Smooth muscle cell (in vitro differentiated cells): Measurements from ENCODE around the gene ATF7IP2. TPM values are rescaled to one million over a fixed set of nuclear protein-coding genes. Genes with fewer than 3 reads are reported as not detected.
A peak's percentile ranks its signal among the peaks of the same experiment; 100 is the strongest.

Experiments
- DNase-seq: peaks from one replicate; lab custom pipeline; 2025; ENCODE audit not compliant: unreplicated experiment; lab: John Stamatoyannopoulos, UW
- H2AFZ ChIP-seq: fragments of 200-600 bp; sonication (generic); 2 replicates; pipeline ENCODE4 v1.6.0; 2016; ENCODE audit warnings: antibody characterized with exemption, low read depth, mild to moderate bottlenecking
- H3F3A ChIP-seq: fragments of 200-600 bp; sonication (generic); 2 replicates; pipeline ENCODE4 v1.6.0; 2017; ENCODE audit warnings: antibody characterized with exemption, low read depth
- H3K27ac ChIP-seq: fragments of 200-600 bp; sonication (generic); 2 replicates; pipeline ENCODE4 v1.5.1; 2016; ENCODE audit warnings: low read depth, mild to moderate bottlenecking
- H3K27me3 ChIP-seq: fragments of 200-600 bp; sonication (generic); 2 replicates; pipeline ENCODE4 v1.6.1; 2016; ENCODE audit warnings: low read depth, mild to moderate bottlenecking
- H3K36me3 ChIP-seq: fragments of 200-600 bp; sonication (generic); 2 replicates; pipeline ENCODE4 v1.5.1; 2016; ENCODE audit warnings: low read depth
- H3K4me1 ChIP-seq: fragments of 200-600 bp; sonication (generic); 2 replicates; pipeline ENCODE4 v1.5.1; 2016; ENCODE audit warnings: low read depth
- H3K4me2 ChIP-seq: fragments of 200-600 bp; sonication (generic); 2 replicates; pipeline ENCODE4 v1.6.0; 2016; ENCODE audit warnings: mild to moderate bottlenecking
- H3K4me3 ChIP-seq: fragments of 200-600 bp; sonication (generic); 2 replicates; pipeline ENCODE4 v1.5.1; 2016; ENCODE audit warnings: mild to moderate bottlenecking
- H3K79me2 ChIP-seq: fragments of 200-600 bp; sonication (generic); 2 replicates; pipeline ENCODE4 v1.6.0; 2016; ENCODE audit warnings: low read depth, mild to moderate bottlenecking
- H3K9ac ChIP-seq: fragments of 200-600 bp; sonication (generic); 2 replicates; pipeline ENCODE4 v1.6.0; 2016; ENCODE audit warnings: low read depth
- H3K9me3 ChIP-seq: fragments of 200-600 bp; sonication (generic); replicated peaks from 2 replicates; pipeline ENCODE4 v1.5.1; 2016; ENCODE audit warnings: low read depth
- H4K20me1 ChIP-seq: fragments of 200-600 bp; sonication (generic); 2 replicates; pipeline ENCODE4 v1.6.0; 2016; ENCODE audit warnings: low read depth
- CTCF ChIP-seq: fragments of 200-600 bp; sonication (generic); IDR thresholded peaks from 2 replicates; pipeline ENCODE4 v1.5.1; 2017; ENCODE audit warnings: borderline replicate concordance, mild to moderate bottlenecking, antibody characterized with exemption; ENCODE audit not compliant: insufficient read depth, poor library complexity, severe bottlenecking
- WGBS: methylation state at CpG from one replicate; pipeline ENCODE4 v1.1.7; 2016; ENCODE audit warnings: low lambda C conversion rate; 5-methylcytosine and 5-hydroxymethylcytosine counted together
- polyA plus RNA-seq: library from polyadenylated mRNA; unstranded; fragments of >200 nt; fragmentation: Nextera tagmentation; extraction: Ambion mirVana; gene quantifications from 2 replicates; pipeline ENCODE4 v1.2.1, GENCODE V29; 2016
- total RNA-seq: library from RNA; depleted of rRNA; stranded (reverse); fragments of >200 nt; gene quantifications from 2 replicates; pipeline ENCODE4 v1.2.3, GENCODE V29; 2014

Gene ATF7IP2
- total and polyA plus RNA-seq, 2 experiments from 2014 or later = 4.3 to 4.7 TPM

DNA sequence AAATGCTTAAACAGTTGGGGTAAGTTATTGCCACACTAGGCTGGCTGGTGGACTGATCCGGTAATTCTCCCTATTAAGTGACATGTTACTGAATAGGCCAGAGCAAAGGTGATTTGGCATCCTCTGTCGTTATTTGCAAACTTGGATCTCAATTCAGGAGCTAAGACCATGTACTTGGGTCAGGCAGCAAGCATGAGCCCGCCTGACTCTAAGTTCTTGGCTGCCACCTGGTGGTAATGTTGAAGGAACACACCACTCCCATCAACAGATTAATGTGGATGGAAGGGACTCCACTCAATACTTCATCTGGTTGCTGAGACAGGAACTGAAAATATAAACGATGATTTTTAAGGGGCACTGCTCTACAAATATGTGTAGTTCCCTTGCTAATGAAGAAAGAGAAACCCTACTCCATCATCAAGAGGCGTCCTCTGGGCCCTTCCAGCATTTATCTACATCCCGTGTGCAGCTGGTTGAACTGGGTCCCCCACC, 123.7 kb downstream of the ATF7IP2 start:
- H3K9me3 ChIP-seq = no peaks in the 10 kb centered on the region
- H4K20me1 ChIP-seq = no peaks in the 10 kb centered on the region
- peak; percentile 82 for TF ChIP-seq CTCF
- no peak overlapping the region for H3K4me2 ChIP-seq
- no peak overlapping the region for H3K9ac ChIP-seq
- no peak overlapping the region for H3K4me3 ChIP-seq
- no peak overlapping the region for H2AFZ ChIP-seq
- no peak for DNase-seq
- no peaks in the 10 kb centered on the region for H3K27me3 ChIP-seq
- H3K79me2 ChIP-seq = no peaks in the 10 kb centered on the region
- no peaks in the 10 kb centered on the region for H3F3A ChIP-seq
- no peak overlapping the region for H3K27ac ChIP-seq
- WGBS = 20% methylated on average over 6 of the region's 6 CpGs
- no peaks in the 10 kb centered on the region for H3K36me3 ChIP-seq
- no peaks in the 10 kb centered on the region for H3K4me1 ChIP-seq

GRCh38 chr16:10510279-10510678, 124.4 kb downstream of the ATF7IP2 start:
- 82% methylated on average over 2 of the region's 2 CpGs for WGBS

DNA sequence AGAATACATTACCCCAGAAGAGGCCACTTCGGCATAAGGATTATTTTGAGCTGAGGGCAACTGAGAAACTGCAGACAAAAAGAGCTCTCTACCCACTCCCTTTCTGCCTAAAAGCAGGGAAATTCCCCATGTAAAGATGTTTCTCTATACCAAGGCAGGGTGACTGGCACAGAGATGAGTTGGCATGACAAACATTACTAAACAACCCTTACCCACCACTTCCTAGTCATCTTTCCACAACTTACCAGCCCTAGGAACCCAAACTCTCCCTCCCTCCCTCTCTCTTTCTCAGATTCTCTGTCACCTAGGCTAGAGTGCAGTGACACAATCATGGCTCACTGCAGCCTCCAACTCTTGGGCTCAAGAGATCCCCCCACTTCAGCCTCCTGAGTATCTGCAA, 126.0 kb downstream of the ATF7IP2 start:
- Histone ChIP-seq H3K9me3 (no peaks in the 10 kb centered on the region), H3K4me2 (no peak overlapping the region), H3F3A (no peaks in the 10 kb centered on the region), H3K4me3 (no peak overlapping the region), H3K36me3 (no peaks in the 10 kb centered on the region), H4K20me1 (no peaks in the 10 kb centered on the region), H3K27me3 (no peaks in the 10 kb centered on the region), H3K79me2 (no peaks in the 10 kb centered on the region), H3K4me1 (no peaks in the 10 kb centered on the region), H3K27ac (no peak overlapping the region), H3K9ac (no peak overlapping the region), H2AFZ (no peak overlapping the region)
- DNase-seq = no peak
- WGBS = 96% methylated on average over 1 of the region's 1 CpG
- no peak for TF ChIP-seq CTCF

More at GRCh38 chr16:10510279-10510678, 124.4 kb downstream of the ATF7IP2 start:
- Histone ChIP-seq H3K27me3 (no peaks in the 10 kb centered on the region), H2AFZ (no peak overlapping the region), H3K4me2 (no peak overlapping the region), H3K79me2 (no peaks in the 10 kb centered on the region), H3K9ac (no peak overlapping the region), H3K9me3 (no peaks in the 10 kb centered on the region), H3K27ac (no peak overlapping the region), H3K36me3 (no peaks in the 10 kb centered on the region), H3K4me1 (no peaks in the 10 kb centered on the region), H3F3A (no peaks in the 10 kb centered on the region), H3K4me3 (no peak overlapping the region), H4K20me1 (no peaks in the 10 kb centered on the region)
- no peak for TF ChIP-seq CTCF
- DNase-seq = no peak

DNA sequence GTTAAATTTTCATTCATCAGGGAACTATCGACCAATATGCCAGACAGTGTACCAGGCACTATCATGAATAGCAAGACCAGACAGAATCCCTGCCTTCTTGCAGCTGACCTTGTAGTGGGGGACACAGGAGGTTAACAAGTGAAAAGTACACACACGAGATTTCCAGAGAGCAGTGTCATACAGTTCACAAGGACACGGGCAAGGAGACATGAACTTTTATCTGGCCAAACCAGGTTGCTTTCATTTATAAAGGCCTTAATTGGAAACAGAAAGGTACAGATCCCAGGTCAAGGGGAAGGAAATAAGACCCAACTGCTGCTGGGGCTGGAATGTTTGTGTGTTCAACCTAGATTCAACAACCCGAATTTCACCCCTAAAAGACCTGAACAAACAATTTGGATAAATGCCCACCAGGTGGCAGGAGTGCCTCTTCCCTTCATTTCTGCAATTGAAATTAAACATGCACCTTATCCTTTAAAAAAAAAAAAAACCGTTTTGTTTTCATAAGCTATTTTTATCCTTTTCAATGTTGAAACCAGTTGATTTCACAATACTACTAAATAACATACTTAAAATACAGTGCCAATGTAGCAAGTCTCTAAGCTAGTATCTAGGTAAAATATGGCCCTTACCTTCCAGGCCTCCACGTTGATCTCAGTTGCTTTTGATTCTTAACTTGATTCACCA, 128.7 kb downstream of the ATF7IP2 start:
- peaks cover 10% of the 10 kb centered on the region for H3K27me3 ChIP-seq
- WGBS = 59% methylated on average over 6 of the region's 6 CpGs
- H2AFZ ChIP-seq = no peak overlapping the region
- no peak overlapping the region for H3K4me2 ChIP-seq
- H3K27ac ChIP-seq = no peak overlapping the region
- H3K9me3 ChIP-seq = no peaks in the 10 kb centered on the region
- no peaks in the 10 kb centered on the region for H3K79me2 ChIP-seq
- no peaks in the 10 kb centered on the region for H4K20me1 ChIP-seq
- peak; percentile 56 for TF ChIP-seq CTCF
- no peaks in the 10 kb centered on the region for H3K36me3 ChIP-seq
- no peak for DNase-seq
- H3K4me1 ChIP-seq = no peaks in the 10 kb centered on the region
- no peak overlapping the region for H3K4me3 ChIP-seq
- no peaks in the 10 kb centered on the region for H3F3A ChIP-seq
- H3K9ac ChIP-seq = no peak overlapping the region
